ENCODE measurements around the gene RTN4IP1. TPM values are rescaled to one million over a fixed set of nuclear protein-coding genes. Genes with fewer than 3 reads are reported as not detected.

RTN4IP1 gene
- total RNA-seq, 1 donor from 2014 or later, result 5.5 TPM

- DNase-seq (ENCODE audit: low spot score), result no peak
Observed at GRCh38 chr6:106522562-106523250, 106.6 kb downstream of the RTN4IP1 start.

Other genes with a start within 250 kb of the RTN4IP1 start
- gene QRSL1, start 80 bp upstream of the RTN4IP1 start, total RNA-seq, result 17.0 TPM